Progenitor cell of endocrine pancreas (in vitro differentiated cells): ENCODE measurements around the gene RAI1. TPM values are rescaled to one million over a fixed set of nuclear protein-coding genes. Genes with fewer than 3 reads are reported as not detected.
A peak's percentile ranks its signal among the peaks of the same experiment; 100 is the strongest.
"Not testable (repeated sequence)": the region's sequence is repeated elsewhere in the genome, so short reads cannot be mapped to it uniquely, and the experiment has no call there.

Source experiments
- DNase-seq: peaks from one replicate; pipeline ENCODE4 v3.0.0; 2021; ENCODE audit warnings: low spot score; ENCODE audit not compliant: unreplicated experiment
- H3K27ac Mint-ChIP-seq: 2 replicates; pipeline ENCODE4 v1.8.0; 2021; ENCODE audit warnings: mild to moderate bottlenecking, moderate library complexity, mixed read lengths
- H3K27me3 Mint-ChIP-seq: 2 replicates; pipeline ENCODE4 v1.8.0; 2021; ENCODE audit warnings: mixed read lengths
- H3K36me3 Mint-ChIP-seq: 2 replicates; pipeline ENCODE4 v1.8.0; 2022; ENCODE audit warnings: mixed read lengths; ENCODE audit not compliant: insufficient read depth
- H3K4me1 Mint-ChIP-seq: 2 replicates; pipeline ENCODE4 v1.8.0; 2021; ENCODE audit warnings: low read depth, mixed read lengths
- H3K4me3 Mint-ChIP-seq: 2 replicates; pipeline ENCODE4 v1.8.0; 2021; ENCODE audit warnings: low read depth, mild to moderate bottlenecking, moderate library complexity, mixed read lengths
- H3K9me3 Mint-ChIP-seq: 2 replicates; pipeline ENCODE4 v1.8.0; 2021; ENCODE audit warnings: low read depth, mixed read lengths
- total RNA-seq: library from RNA; stranded (reverse); gene quantifications from 2 replicates; pipeline ENCODE4 v1.2.1, GENCODE V29; 2021
- TF ChIP-seq, protein P1 (sequence below): fragments of 200-600 bp; sonication (generic); IDR thresholded peaks from one replicate; pipeline ENCODE4 v1.5.0; 2021; ENCODE audit warnings: antibody characterized with exemption, mild to moderate bottlenecking; ENCODE audit not compliant: unreplicated experiment

Gene RAI1
- total RNA-seq, 1 donor from 2014 or later: 75.0 TPM

DNA sequence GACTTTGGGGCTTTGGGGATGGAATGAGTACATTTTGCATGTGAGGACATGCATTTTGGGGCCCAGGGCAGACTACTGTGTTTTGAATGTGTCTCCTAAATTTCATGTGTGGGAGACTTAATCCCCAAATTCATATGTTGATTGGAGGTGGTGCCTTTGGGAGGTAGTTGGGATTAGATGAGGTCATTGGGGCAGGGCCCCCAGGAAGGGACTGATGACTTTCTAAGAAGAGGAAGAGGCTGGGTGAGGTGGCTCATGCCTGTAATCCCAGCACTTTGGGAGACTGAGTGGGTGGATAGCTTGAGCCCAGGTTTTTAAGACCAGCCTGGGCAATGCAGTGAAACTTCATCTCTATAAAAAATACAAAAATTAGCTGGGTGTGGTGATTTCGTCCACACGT lies 42.8 kb upstream of the RAI1 start:
- no peak overlapping the region for H3K4me3 Mint-ChIP-seq
- no peaks in the 10 kb centered on the region for H3K36me3 Mint-ChIP-seq
- H3K27ac Mint-ChIP-seq: no peak overlapping the region
- no peaks in the 10 kb centered on the region for H3K9me3 Mint-ChIP-seq
- TF ChIP-seq, protein P1, sequence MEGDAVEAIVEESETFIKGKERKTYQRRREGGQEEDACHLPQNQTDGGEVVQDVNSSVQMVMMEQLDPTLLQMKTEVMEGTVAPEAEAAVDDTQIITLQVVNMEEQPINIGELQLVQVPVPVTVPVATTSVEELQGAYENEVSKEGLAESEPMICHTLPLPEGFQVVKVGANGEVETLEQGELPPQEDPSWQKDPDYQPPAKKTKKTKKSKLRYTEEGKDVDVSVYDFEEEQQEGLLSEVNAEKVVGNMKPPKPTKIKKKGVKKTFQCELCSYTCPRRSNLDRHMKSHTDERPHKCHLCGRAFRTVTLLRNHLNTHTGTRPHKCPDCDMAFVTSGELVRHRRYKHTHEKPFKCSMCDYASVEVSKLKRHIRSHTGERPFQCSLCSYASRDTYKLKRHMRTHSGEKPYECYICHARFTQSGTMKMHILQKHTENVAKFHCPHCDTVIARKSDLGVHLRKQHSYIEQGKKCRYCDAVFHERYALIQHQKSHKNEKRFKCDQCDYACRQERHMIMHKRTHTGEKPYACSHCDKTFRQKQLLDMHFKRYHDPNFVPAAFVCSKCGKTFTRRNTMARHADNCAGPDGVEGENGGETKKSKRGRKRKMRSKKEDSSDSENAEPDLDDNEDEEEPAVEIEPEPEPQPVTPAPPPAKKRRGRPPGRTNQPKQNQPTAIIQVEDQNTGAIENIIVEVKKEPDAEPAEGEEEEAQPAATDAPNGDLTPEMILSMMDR: no peak
- peaks cover 11% of the 10 kb centered on the region for H3K27me3 Mint-ChIP-seq
- DNase-seq: no peak
- peaks cover 5% of the 10 kb centered on the region for H3K4me1 Mint-ChIP-seq

DNA sequence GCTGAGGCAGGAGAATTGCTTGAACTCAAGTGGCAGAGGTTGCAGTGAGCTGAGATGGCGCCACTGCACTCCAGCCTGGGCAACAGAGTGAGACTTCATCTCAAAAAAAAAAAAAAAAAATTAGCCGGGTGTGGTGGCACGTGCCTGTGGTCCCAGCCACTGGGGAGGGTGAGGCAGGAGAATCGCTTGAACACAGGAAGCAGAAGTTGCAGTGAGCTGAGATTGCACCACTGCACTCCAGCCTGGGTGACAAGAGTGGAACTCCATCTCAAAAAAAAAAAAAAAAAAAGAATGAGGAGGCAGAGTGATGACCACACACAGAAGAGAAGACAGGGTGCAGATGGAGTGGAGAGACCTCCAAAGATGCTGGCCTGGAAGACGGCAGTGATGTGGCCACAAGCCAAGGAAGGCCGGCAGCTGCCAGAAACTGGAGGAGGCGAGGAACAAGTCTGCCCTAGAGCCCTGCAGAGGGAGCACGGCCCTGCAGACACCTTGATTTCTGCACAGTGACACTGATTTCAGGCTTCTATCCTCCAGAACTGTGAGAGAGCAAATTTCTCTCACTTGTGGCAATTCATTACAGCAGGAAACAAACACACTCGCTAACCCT lies 41.5 kb upstream of the RAI1 start:
- H3K9me3 Mint-ChIP-seq, H3K36me3 Mint-ChIP-seq, H3K27ac Mint-ChIP-seq, DNase-seq, H3K4me3 Mint-ChIP-seq, H3K4me1 Mint-ChIP-seq: not testable (repeated sequence)
- H3K27me3 Mint-ChIP-seq: peaks cover 11% of the 10 kb centered on the region

DNA sequence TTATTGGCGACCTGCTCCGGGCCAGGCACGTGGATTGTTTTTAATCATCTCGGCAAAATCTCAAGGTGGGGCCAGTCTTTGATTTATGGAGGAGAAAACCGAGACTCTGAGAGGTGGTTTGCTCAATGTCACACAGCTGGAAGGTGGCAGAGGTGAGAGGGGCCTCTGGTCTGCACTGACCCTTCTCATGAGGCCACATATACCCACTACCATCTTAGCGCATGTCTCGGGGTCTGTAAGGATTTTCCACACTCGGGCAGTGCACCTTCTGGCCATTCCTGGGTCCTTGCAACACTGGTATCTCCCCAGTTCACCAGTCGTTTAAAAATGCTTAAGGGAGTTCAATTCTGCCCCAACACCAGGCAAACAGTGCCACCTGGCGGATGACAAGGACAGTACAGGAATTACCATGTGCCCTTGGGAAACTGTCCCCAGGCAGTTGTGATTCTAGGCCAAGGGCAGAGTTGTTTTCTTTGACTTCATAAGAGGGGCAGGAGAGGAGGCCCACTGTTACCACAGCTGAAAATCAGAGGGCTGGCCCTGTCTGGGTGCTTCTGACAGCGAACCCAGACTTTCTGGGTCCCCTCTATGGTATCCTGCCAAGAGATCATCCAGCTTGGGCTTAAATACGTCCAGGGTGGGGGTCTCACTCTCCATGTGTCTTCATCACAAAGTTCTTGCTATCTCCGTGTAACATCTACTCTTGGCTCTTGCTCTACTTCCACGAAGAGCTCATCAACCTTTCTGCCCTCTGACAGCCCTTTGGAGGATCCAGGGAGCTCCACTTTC lies 39.4 kb upstream of the RAI1 start:
- Mint-ChIP-seq H3K9me3 (no peaks in the 10 kb centered on the region), H3K4me3 (no peak overlapping the region), H3K27ac (peak overlapping the region; percentile 70), H3K27me3 (peaks cover 4% of the 10 kb centered on the region), H3K36me3 (no peaks in the 10 kb centered on the region), H3K4me1 (peaks cover 7% of the 10 kb centered on the region)
- DNase-seq: peak; percentile 76
- TF ChIP-seq, protein P1: peak; percentile 93

DNA sequence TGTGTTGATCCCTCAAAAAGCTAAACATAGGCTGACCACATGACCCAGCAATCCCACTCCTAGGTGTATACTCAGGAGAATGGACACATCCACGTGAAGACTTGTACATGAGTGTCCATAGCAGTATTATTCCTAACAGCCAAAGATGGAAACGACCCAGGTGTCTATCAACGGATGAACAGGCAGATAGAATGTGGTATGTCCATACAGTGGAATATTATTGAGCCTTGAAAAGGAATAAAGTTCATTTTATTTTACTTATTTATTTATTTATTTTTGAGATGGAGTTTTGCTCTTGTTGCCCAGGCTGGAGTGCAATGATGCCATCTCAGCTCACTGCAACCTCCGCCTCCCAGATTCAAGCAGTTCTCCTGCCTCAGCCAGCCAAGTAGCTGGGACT lies 36.1 kb upstream of the RAI1 start:
- H3K4me1 Mint-ChIP-seq: peaks cover 23% of the 10 kb centered on the region
- H3K4me3 Mint-ChIP-seq, H3K36me3 Mint-ChIP-seq, H3K27me3 Mint-ChIP-seq, DNase-seq, H3K9me3 Mint-ChIP-seq: not testable (repeated sequence)
- H3K27ac Mint-ChIP-seq: peak overlapping the region; percentile 45

DNA sequence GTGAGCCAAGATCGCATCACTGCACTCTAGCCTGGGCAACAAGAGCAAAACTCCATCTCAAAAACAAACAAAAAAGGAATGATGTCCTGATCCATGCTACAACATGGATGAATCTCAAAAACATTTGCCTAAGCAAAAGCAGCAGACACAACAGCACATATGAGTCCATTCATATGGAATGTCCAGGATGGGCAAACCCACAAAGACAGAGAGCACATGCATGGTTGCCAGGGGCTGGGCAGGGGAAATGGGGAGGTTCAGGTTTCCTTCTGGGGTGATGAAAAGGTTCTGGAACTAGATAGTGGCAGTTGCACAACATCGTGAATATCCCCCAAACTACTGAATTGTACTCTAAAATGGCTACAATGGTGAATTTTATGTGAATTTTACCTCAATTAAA lies 35.3 kb upstream of the RAI1 start:
- H3K4me1 Mint-ChIP-seq: peaks cover 23% of the 10 kb centered on the region
- TF ChIP-seq, protein P1: no peak
- no peak for DNase-seq
- no peak overlapping the region for H3K4me3 Mint-ChIP-seq
- H3K27me3 Mint-ChIP-seq: peaks cover 3% of the 10 kb centered on the region
- H3K36me3 Mint-ChIP-seq: no peaks in the 10 kb centered on the region
- peaks cover 6% of the 10 kb centered on the region for H3K9me3 Mint-ChIP-seq
- peak overlapping the region; percentile 19 for H3K27ac Mint-ChIP-seq

DNA sequence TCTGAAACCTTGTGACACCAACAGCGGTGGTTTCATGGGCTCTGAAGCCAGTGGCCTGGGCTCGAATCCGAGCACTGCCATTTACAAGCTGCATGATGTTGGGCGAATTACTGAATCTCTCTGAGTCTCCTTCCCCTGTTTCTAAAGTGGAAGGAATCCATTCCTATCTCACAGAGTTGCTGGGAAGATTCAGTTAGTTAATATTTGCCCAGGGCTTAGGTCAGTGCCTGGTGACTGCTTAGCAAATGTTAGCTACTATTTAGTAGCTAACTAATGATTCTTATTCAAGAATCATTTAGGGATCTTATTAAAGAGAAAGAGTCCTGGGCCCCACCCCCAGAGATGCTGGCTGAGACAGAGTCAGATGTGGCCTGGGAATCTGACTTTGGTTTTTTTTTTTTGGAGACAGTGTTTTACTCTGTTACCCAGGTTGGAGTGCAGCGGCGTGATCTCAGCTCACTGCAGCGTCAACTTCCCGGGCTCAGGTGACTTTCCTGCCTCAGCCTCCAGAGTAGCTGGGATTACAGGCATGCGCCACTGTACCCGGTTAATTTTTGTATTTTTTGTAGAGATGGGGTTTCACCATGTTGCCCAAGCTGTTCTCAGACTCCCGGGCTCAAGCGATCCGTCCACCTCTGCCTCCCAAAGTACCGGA lies 33.6 kb upstream of the RAI1 start:
- DNase-seq: no peak
- peak overlapping the region; percentile 65 for H3K27ac Mint-ChIP-seq
- no peak overlapping the region for H3K4me3 Mint-ChIP-seq
- no peaks in the 10 kb centered on the region for H3K36me3 Mint-ChIP-seq
- H3K4me1 Mint-ChIP-seq: peaks cover 19% of the 10 kb centered on the region
- peaks cover 3% of the 10 kb centered on the region for H3K27me3 Mint-ChIP-seq
- TF ChIP-seq, protein P1: no peak
- H3K9me3 Mint-ChIP-seq: peaks cover 7% of the 10 kb centered on the region
